A549 (cell line): Measurements from ENCODE around the gene DEFB132.

Experiments used
- KDM1A ChIP-seq: fragments of 200-600 bp; sonication (generic); IDR thresholded peaks from 2 replicates; pipeline ENCODE4 v1.6.1; 2016; ENCODE audit warnings: low read depth, mild to moderate bottlenecking
- POLR2A ChIP-seq: IDR thresholded peaks from 2 replicates; pipeline ENCODE4 v1.6.1; 2012; ENCODE audit warnings: mild to moderate bottlenecking, low read length
- RAD21 ChIP-seq, 2 experiments: fragments of >200 bp in 1 of 2; sonication (Bioruptor Twin) in 1 of 2; formaldehyde crosslinking in 1 of 2; IDR thresholded peaks in 1 of 2; conservative IDR thresholded peaks in 1 of 2; 2 replicates in 1 of 2; 3 replicates in 1 of 2; pipeline ENCODE4 v1.6.1; 2012 to 2018; ENCODE audit warnings: inconsistent platforms in 1 of 2
- TF ChIP-seq, protein P1 (sequence below): fragments of >200 bp; sonication (Bioruptor Twin); formaldehyde crosslinking; IDR thresholded peaks from 3 replicates; pipeline ENCODE4 v1.5.1; 2016
- TF ChIP-seq, protein P2 (sequence below): fragments of 150-350 bp; IDR thresholded peaks from 2 replicates; pipeline ENCODE4 v1.6.1; 2014; ENCODE audit warnings: low read depth, mild to moderate bottlenecking, low read length
- TF ChIP-seq, protein P3 (sequence below): fragments of 250-450 bp; sonication (Bioruptor Pico); IDR thresholded peaks from 2 replicates; pipeline ENCODE4 v1.5.0; 2021; ENCODE audit warnings: mild to moderate bottlenecking, moderate library complexity, borderline replicate concordance

DNA sequence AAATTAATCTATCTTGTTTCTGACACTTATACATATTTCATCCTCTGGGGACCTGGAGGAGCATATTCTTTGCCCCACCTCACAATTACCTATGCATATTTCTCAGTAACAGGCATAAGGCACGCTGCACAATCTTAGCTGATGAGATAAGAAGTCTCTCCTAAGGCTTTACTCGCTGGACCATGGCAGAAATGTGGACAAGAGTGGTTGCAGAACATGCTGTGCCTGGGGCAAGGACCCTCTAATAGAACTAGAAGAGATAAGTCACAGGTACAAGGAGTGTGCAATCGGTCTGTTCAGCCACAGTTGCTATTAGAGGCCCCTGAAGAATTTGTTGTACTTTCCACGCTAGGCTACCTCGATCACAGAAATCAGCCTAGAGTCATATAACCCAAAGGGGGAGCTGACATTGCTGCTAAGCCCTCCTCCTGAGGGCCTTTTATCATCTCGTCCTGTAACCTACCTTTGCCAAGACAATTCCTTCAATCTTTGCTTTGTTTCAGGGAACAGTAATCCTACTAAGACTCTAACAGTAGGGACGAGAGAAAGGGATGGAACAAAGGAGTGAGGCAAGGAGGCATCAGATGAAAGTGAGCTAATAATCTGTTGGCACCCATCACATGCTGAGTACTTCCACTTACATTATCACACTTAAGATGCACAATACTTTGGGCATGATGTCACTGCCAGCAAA, 46.6 kb upstream of the DEFB132 start:
- TF ChIP-seq POLR2A (no peak), RAD21 (conservative IDR thresholded peaks at IDR 0.05 in 1 of 2, IDR thresholded peaks at IDR 0.05 in 1 of 2) (no peak), KDM1A (no peak)
- TF ChIP-seq, protein P1, sequence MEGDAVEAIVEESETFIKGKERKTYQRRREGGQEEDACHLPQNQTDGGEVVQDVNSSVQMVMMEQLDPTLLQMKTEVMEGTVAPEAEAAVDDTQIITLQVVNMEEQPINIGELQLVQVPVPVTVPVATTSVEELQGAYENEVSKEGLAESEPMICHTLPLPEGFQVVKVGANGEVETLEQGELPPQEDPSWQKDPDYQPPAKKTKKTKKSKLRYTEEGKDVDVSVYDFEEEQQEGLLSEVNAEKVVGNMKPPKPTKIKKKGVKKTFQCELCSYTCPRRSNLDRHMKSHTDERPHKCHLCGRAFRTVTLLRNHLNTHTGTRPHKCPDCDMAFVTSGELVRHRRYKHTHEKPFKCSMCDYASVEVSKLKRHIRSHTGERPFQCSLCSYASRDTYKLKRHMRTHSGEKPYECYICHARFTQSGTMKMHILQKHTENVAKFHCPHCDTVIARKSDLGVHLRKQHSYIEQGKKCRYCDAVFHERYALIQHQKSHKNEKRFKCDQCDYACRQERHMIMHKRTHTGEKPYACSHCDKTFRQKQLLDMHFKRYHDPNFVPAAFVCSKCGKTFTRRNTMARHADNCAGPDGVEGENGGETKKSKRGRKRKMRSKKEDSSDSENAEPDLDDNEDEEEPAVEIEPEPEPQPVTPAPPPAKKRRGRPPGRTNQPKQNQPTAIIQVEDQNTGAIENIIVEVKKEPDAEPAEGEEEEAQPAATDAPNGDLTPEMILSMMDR = no peak
- TF ChIP-seq, protein P2, sequence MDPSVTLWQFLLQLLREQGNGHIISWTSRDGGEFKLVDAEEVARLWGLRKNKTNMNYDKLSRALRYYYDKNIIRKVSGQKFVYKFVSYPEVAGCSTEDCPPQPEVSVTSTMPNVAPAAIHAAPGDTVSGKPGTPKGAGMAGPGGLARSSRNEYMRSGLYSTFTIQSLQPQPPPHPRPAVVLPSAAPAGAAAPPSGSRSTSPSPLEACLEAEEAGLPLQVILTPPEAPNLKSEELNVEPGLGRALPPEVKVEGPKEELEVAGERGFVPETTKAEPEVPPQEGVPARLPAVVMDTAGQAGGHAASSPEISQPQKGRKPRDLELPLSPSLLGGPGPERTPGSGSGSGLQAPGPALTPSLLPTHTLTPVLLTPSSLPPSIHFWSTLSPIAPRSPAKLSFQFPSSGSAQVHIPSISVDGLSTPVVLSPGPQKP = no peak
- TF ChIP-seq, protein P3, sequence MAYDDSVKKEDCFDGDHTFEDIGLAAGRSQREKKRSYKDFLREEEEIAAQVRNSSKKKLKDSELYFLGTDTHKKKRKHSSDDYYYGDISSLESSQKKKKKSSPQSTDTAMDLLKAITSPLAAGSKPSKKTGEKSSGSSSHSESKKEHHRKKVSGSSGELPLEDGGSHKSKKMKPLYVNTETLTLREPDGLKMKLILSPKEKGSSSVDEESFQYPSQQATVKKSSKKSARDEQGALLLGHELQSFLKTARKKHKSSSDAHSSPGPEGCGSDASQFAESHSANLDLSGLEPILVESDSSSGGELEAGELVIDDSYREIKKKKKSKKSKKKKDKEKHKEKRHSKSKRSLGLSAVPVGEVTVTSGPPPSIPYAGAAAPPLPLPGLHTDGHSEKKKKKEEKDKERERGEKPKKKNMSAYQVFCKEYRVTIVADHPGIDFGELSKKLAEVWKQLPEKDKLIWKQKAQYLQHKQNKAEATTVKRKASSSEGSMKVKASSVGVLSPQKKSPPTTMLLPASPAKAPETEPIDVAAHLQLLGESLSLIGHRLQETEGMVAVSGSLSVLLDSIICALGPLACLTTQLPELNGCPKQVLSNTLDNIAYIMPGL (CRISPR knock-in tag) = no peak
